Measurements from ENCODE around the gene COX7A2L.

GRCh38 chr2:42307180-42307579, 53.8 kb downstream of the COX7A2L start:
- TF ChIP-seq, protein P1, sequence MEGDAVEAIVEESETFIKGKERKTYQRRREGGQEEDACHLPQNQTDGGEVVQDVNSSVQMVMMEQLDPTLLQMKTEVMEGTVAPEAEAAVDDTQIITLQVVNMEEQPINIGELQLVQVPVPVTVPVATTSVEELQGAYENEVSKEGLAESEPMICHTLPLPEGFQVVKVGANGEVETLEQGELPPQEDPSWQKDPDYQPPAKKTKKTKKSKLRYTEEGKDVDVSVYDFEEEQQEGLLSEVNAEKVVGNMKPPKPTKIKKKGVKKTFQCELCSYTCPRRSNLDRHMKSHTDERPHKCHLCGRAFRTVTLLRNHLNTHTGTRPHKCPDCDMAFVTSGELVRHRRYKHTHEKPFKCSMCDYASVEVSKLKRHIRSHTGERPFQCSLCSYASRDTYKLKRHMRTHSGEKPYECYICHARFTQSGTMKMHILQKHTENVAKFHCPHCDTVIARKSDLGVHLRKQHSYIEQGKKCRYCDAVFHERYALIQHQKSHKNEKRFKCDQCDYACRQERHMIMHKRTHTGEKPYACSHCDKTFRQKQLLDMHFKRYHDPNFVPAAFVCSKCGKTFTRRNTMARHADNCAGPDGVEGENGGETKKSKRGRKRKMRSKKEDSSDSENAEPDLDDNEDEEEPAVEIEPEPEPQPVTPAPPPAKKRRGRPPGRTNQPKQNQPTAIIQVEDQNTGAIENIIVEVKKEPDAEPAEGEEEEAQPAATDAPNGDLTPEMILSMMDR (IDR thresholded peaks at IDR 0.05; ENCODE audit: insufficient read depth, low read length, poor library complexity, severe bottlenecking): no peak
- TF ChIP-seq EZH2phosphoT487 (conservative IDR thresholded peaks at IDR 0.05; ENCODE audit: low read length): no peak

Measured in SU-DHL-6 (cell line).